Mesenchymal stem cell (in vitro differentiated cells and primary cell): ENCODE results near the gene ARMH3.

ENCODE experiments used
- DNase-seq: peaks from one replicate; pipeline ENCODE4 v3.0.0-alpha.2; 2013
- H2AFZ ChIP-seq: one replicate; pipeline ENCODE4 v1.6.1; 2013; ENCODE audit warnings: low read depth, mild to moderate bottlenecking, control low read depth, inconsistent platforms, low read length, moderate library complexity
- H2AK5ac ChIP-seq: 2 replicates; pipeline ENCODE4 v1.6.1; 2013; ENCODE audit warnings: low read length, moderate library complexity, mild to moderate bottlenecking, inconsistent platforms; ENCODE audit not compliant: severe bottlenecking
- H2BK120ac ChIP-seq: one replicate; pipeline ENCODE4 v1.6.1; 2013; ENCODE audit warnings: low read depth, mild to moderate bottlenecking, inconsistent platforms, low read length, moderate library complexity
- H2BK12ac ChIP-seq, 2 experiments: one replicate each; pipeline ENCODE4 v1.6.1; 2013; ENCODE audit warnings: inconsistent platforms in 2 of 2, low read length in 2 of 2, mild to moderate bottlenecking in 2 of 2, moderate library complexity in 2 of 2, control low read depth in 1 of 2
- H2BK15ac ChIP-seq: one replicate; pipeline ENCODE4 v1.6.1; 2013; ENCODE audit warnings: mild to moderate bottlenecking, low read depth, inconsistent platforms; ENCODE audit not compliant: poor library complexity, severe bottlenecking
- H2BK5ac ChIP-seq: 2 replicates; pipeline ENCODE4 v1.6.1; 2013; ENCODE audit warnings: low read depth, mild to moderate bottlenecking, low read length, control low read depth, inconsistent platforms; ENCODE audit not compliant: poor library complexity, severe bottlenecking
- H3K14ac ChIP-seq, 2 experiments: one replicate each; pipeline ENCODE4 v1.6.1; 2013; ENCODE audit warnings: inconsistent platforms in 2 of 2, low read length in 2 of 2, control low read depth in 1 of 2, mild to moderate bottlenecking in 1 of 2, moderate library complexity in 1 of 2
- H3K18ac ChIP-seq, 2 experiments: one replicate each; pipeline ENCODE4 v1.6.1; 2013; ENCODE audit warnings: inconsistent platforms in 2 of 2, low read length in 2 of 2, control low read depth in 1 of 2, low read depth in 1 of 2, mild to moderate bottlenecking in 1 of 2
- H3K23ac ChIP-seq, 2 experiments: one replicate each; pipeline ENCODE4 v1.6.1; 2013; ENCODE audit warnings: inconsistent platforms in 2 of 2, low read length in 2 of 2, mild to moderate bottlenecking in 2 of 2, moderate library complexity in 2 of 2, control low read depth in 1 of 2
- H3K27ac ChIP-seq: 2 replicates; pipeline ENCODE4 v1.5.1; 2013; ENCODE audit warnings: mild to moderate bottlenecking, moderate library complexity, low read length, control low read depth, inconsistent platforms; ENCODE audit not compliant: poor library complexity, severe bottlenecking
- H3K27me3 ChIP-seq, 2 experiments: 2 replicates each; pipeline versions ENCODE4 v1.6.1 to v1.7.0; 2013; ENCODE audit warnings: low read length in 2 of 2, mild to moderate bottlenecking in 2 of 2, moderate library complexity in 2 of 2, control low read depth in 1 of 2, inconsistent platforms in 1 of 2; ENCODE audit not compliant: control insufficient read depth in 1 of 2, insufficient read depth in 1 of 2
- H3K36me3 ChIP-seq, 2 experiments: 2 replicates each; pipeline versions ENCODE4 v1.6.1 to v1.7.0; 2013; ENCODE audit warnings: low read length in 2 of 2, control low read depth in 1 of 2, inconsistent platforms in 1 of 2, low read depth in 1 of 2, mild to moderate bottlenecking in 1 of 2; ENCODE audit not compliant: insufficient read depth in 2 of 2, control insufficient read depth in 1 of 2
- H3K4ac ChIP-seq, 2 experiments: one replicate each; pipeline ENCODE4 v1.6.1; 2013; ENCODE audit warnings: inconsistent platforms in 2 of 2, low read length in 2 of 2, mild to moderate bottlenecking in 2 of 2, moderate library complexity in 2 of 2, control low read depth in 1 of 2, low read depth in 1 of 2
- H3K4me1 ChIP-seq: 2 replicates; pipeline ENCODE4 v1.6.1; 2013; ENCODE audit warnings: low read depth, low read length, control low read depth; ENCODE audit not compliant: control insufficient read depth, insufficient read depth
- H3K4me2 ChIP-seq: 2 replicates; pipeline ENCODE4 v1.6.1; 2013; ENCODE audit warnings: low read length, mild to moderate bottlenecking, inconsistent platforms; ENCODE audit not compliant: poor library complexity, severe bottlenecking
- H3K4me3 ChIP-seq, 2 experiments: 2 replicates each; pipeline versions ENCODE4 v1.5.1 to v1.7.0; 2013; ENCODE audit warnings: low read length in 2 of 2, mild to moderate bottlenecking in 2 of 2, control low read depth in 1 of 2, low read depth in 1 of 2; ENCODE audit not compliant: insufficient read depth in 1 of 2
- H3K79me1 ChIP-seq: replicated peaks from 2 replicates; pipeline ENCODE4 v1.6.1; 2013; ENCODE audit warnings: mild to moderate bottlenecking, control low read depth, low read length, inconsistent platforms; ENCODE audit not compliant: poor library complexity, severe bottlenecking
- H3K9ac ChIP-seq: 2 replicates; pipeline ENCODE4 v1.7.0; 2013; ENCODE audit warnings: mild to moderate bottlenecking, low read length, moderate library complexity
- H3K9me3 ChIP-seq: 2 replicates; pipeline ENCODE4 v1.7.0; 2013; ENCODE audit warnings: mild to moderate bottlenecking, low read length; ENCODE audit not compliant: control insufficient read depth
- H4K8ac ChIP-seq: one replicate; pipeline ENCODE4 v1.6.1; 2013; ENCODE audit warnings: inconsistent platforms, mild to moderate bottlenecking, low read length, moderate library complexity
- H4K91ac ChIP-seq: one replicate; pipeline ENCODE4 v1.6.1; 2013; ENCODE audit warnings: mild to moderate bottlenecking, low read length, inconsistent platforms
- WGBS: methylation state at CpG from one replicate; pipeline ENCODE4 v1.1.7; 2013; ENCODE audit warnings: mixed read lengths; 5-methylcytosine and 5-hydroxymethylcytosine counted together

ARMH3 gene

GRCh38 chr10:101922846-101923245 lies 133.1 kb downstream of the ARMH3 start:
- H2BK15ac ChIP-seq = no peak overlapping the region
- no peaks in the 10 kb centered on the region for H3K9me3 ChIP-seq
- H2AFZ ChIP-seq = no peak overlapping the region
- no peak for DNase-seq
- H3K4me2 ChIP-seq = no peak overlapping the region
- no peak overlapping the region for H3K4ac ChIP-seq
- H3K18ac ChIP-seq = no peak overlapping the region
- no peak overlapping the region for H2BK12ac ChIP-seq
- H3K4me3 ChIP-seq = no peak overlapping the region
- H2BK120ac ChIP-seq = no peak overlapping the region
- peaks cover 0 to 8% of the 10 kb centered on the region in 2 experiments for H3K36me3 ChIP-seq
- peaks cover 1% of the 10 kb centered on the region for H3K4me1 ChIP-seq
- no CpG with 5 or more reads among the region's 2 CpGs for WGBS
- H3K79me1 ChIP-seq = no peaks in the 10 kb centered on the region
- no peak overlapping the region for H2BK5ac ChIP-seq
- H4K8ac ChIP-seq = no peak overlapping the region
- H3K27me3 ChIP-seq = no peaks in the 10 kb centered on the region
- no peak overlapping the region for H2AK5ac ChIP-seq
- H3K27ac ChIP-seq = no peak overlapping the region
- H4K91ac ChIP-seq = no peak overlapping the region
- H3K9ac ChIP-seq = no peak overlapping the region
- H3K14ac ChIP-seq = no peak overlapping the region
- H3K23ac ChIP-seq = no peak overlapping the region

GRCh38 chr10:101920546-101920945 lies 135.4 kb downstream of the ARMH3 start:
- Histone ChIP-seq H2BK12ac (no peak overlapping the region), H3K9me3 (no peaks in the 10 kb centered on the region), H3K79me1 (no peaks in the 10 kb centered on the region), H3K4ac (no peak overlapping the region), H3K4me3 (no peak overlapping the region), H3K36me3 (no peaks in the 10 kb centered on the region), H3K23ac (no peak overlapping the region), H4K8ac (no peak overlapping the region), H2BK5ac (no peak overlapping the region), H3K4me2 (no peak overlapping the region), H2AFZ (no peak overlapping the region), H3K9ac (no peak overlapping the region), H3K18ac (no peak overlapping the region), H2AK5ac (no peak overlapping the region), H2BK120ac (no peak overlapping the region), H3K14ac (no peak overlapping the region), H3K27me3 (no peaks in the 10 kb centered on the region), H3K27ac (no peak overlapping the region), H4K91ac (no peak overlapping the region), H2BK15ac (no peak overlapping the region), H3K4me1 (no peaks in the 10 kb centered on the region)
- no peak for DNase-seq

- no peak overlapping the region for H2BK120ac ChIP-seq
Measured at GRCh38 chr10:101919026-101919770, 136.8 kb downstream of the ARMH3 start.

GRCh38 chr10:101912561-101913179 lies 143.3 kb downstream of the ARMH3 start:
- 100% methylated on average over 1 of the region's 2 CpGs for WGBS
- H3K18ac ChIP-seq = no peak overlapping the region
- no peak overlapping the region for H3K23ac ChIP-seq
- H2BK5ac ChIP-seq = no peak overlapping the region
- no peak overlapping the region for H3K14ac ChIP-seq
- H3K4ac ChIP-seq = no peak overlapping the region
- no peak overlapping the region for H2BK12ac ChIP-seq
- H3K27me3 ChIP-seq = no peaks in the 10 kb centered on the region
- H4K91ac ChIP-seq = no peak overlapping the region
- DNase-seq = no peak
- H3K4me1 ChIP-seq = peaks cover 1% of the 10 kb centered on the region
- no peak overlapping the region for H2BK15ac ChIP-seq
- peaks cover 4% of the 10 kb centered on the region for H3K79me1 ChIP-seq
- H2BK120ac ChIP-seq = no peak overlapping the region
- H2AK5ac ChIP-seq = no peak overlapping the region
- no peak overlapping the region for H3K27ac ChIP-seq
- H3K4me2 ChIP-seq = no peak overlapping the region
- no peak overlapping the region for H3K4me3 ChIP-seq
- H3K36me3 ChIP-seq = peaks cover 9 to 23% of the 10 kb centered on the region in 2 experiments
- no peak overlapping the region for H3K9ac ChIP-seq
- no peaks in the 10 kb centered on the region for H3K9me3 ChIP-seq
- H2AFZ ChIP-seq = no peak overlapping the region
- H4K8ac ChIP-seq = no peak overlapping the region

More at GRCh38 chr10:101919026-101919770, 136.8 kb downstream of the ARMH3 start:
- H3K27me3 ChIP-seq = no peaks in the 10 kb centered on the region
- H3K9me3 ChIP-seq = no peaks in the 10 kb centered on the region
- WGBS = 85% methylated on average over 8 of the region's 8 CpGs
- no peak overlapping the region for H2BK12ac ChIP-seq
- no peak overlapping the region for H3K4ac ChIP-seq
- H4K8ac ChIP-seq = no peak overlapping the region
- no peak overlapping the region for H2AFZ ChIP-seq
- no peak overlapping the region for H3K9ac ChIP-seq
- no peak overlapping the region for H3K27ac ChIP-seq
- H3K79me1 ChIP-seq = no peaks in the 10 kb centered on the region
- no peak for DNase-seq
- H2BK15ac ChIP-seq = no peak overlapping the region
- no peak overlapping the region for H4K91ac ChIP-seq
- no peak overlapping the region for H3K4me2 ChIP-seq
- no peaks in the 10 kb centered on the region for H3K36me3 ChIP-seq
- no peak overlapping the region for H3K14ac ChIP-seq
- H3K18ac ChIP-seq = no peak overlapping the region
- no peak overlapping the region for H3K4me3 ChIP-seq
- H3K23ac ChIP-seq = no peak overlapping the region
- H2AK5ac ChIP-seq = no peak overlapping the region
- no peaks in the 10 kb centered on the region for H3K4me1 ChIP-seq
- H2BK5ac ChIP-seq = no peak overlapping the region
